Measurements from ENCODE around the gene HTRA3. TPM values are rescaled to one million over a fixed set of nuclear protein-coding genes. Genes with fewer than 3 reads are reported as not detected.

Gene HTRA3
- 8.7 and 45.5 TPM in 2 replicates for total RNA-seq

DNA sequence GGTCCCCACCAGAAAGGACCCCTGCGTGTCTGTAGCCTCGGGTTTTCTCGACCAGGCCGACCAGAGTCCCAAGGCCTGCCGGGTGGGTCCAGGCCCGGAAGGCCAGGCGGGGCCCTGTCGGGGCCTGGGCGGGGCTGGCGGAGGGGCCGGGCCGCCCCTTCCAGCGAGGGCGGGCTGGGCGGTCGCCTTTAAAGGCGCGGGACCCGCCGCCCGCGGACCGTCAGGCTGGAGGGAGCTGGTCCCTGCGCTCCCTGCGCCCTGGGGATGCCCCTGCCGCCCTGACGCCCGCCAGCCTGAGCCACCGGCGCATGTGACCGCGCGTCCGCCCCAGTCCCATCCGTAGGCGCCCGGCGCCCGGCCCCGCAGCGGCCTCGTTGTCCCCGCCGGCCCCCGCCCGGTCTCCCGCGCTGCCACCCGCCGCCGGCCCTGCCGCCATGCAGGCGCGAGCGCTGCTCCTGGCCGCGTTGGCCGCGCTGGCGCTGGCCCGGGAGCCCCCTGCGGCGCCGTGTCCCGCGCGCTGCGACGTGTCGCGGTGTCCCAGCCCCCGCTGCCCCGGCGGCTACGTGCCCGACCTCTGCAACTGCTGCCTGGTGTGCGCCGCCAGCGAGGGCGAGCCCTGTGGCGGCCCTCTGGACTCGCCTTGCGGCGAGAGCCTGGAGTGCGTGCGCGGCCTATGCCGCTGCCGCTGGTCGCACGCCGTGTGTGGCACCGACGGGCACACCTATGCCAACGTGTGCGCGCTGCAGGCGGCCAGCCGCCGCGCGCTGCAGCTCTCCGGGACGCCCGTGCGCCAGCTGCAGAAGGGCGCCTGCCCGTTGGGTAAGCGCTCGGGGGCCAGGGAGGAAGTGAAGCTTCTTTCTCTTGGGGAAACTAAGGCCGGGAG lies at the start of gene HTRA3:
Gene HTRA3 (plus strand): TSS at position 220 of the 883 bp plus-strand sequence. CDS start 215 bp downstream, at position 435.

Other genes starting within 250 kb of the HTRA3 start
- 0.09 TPM in 1 of 2 replicates, not detected in the other for gene ABLIM2, start 110.9 kb upstream of the HTRA3 start, total RNA-seq
- 0.26 and 0.63 TPM in 2 replicates for gene SH3TC1, start 70.5 kb upstream of the HTRA3 start, total RNA-seq
- gene ACOX3, start 171.0 kb downstream of the HTRA3 start, total RNA-seq = 24.6 and 26.0 TPM in 2 replicates
- 7.3 and 8.4 TPM in 2 replicates for gene TRMT44, start 171.0 kb downstream of the HTRA3 start, total RNA-seq

All from bronchial smooth muscle cell (primary cell).